ENCODE data around the gene SEMA6A.
"Not testable (repeated sequence)": the region's sequence is repeated elsewhere in the genome, so short reads cannot be mapped to it uniquely, and the experiment has no call there.

DNA sequence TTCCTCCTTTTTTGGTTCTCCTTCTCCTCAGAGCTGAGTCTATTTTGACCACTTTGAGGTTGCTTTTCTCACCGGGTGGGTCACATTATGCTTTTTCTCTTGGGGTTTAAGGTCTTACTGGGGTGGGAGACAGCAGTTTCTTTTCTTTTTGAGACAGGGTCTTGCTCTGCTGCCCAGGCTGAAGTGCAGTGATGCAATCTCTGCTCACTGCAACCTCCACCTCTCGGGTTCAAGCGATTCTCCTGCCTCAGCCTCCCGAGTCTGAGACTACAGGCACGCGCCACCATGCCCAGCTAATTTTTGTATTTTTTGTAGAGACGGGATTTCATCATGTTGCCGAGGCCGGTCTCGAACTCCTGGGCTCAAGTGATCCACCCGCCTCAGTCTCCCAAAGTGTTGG, 51.4 kb downstream of the SEMA6A start:
- not testable (repeated sequence) for TF ChIP-seq UBTF (IDR thresholded peaks at IDR 0.05; ENCODE audit: borderline replicate concordance in 1 of 2, low read depth in 2 of 2, low read length in 2 of 2); RBM34 (IDR thresholded peaks at IDR 0.05; ENCODE audit: borderline replicate concordance, insufficient read depth, low read length); USF2 (CRISPR knock-in tag; IDR thresholded peaks at IDR 0.05); ZNF384 (IDR thresholded peaks at IDR 0.05; ENCODE audit: low read depth, low read length); NCOA2 (IDR thresholded peaks at IDR 0.05; ENCODE audit: partially characterized antibody in 2 of 2); CTCF (IDR thresholded peaks at IDR 0.05 in 2 of 3, conservative IDR thresholded peaks at IDR 0.05 in 1 of 3; ENCODE audit: insufficient read depth in 2 of 3, low read depth in 1 of 3, low read length in 3 of 3); BACH1 (tag; IDR thresholded peaks at IDR 0.05); BHLHE40 (IDR thresholded peaks at IDR 0.05; ENCODE audit: low read length); RAD21 (CRISPR knock-in tag; conservative IDR thresholded peaks at IDR 0.05 in 1 of 2, IDR thresholded peaks at IDR 0.05 in 1 of 2); MYC (IDR thresholded peaks at IDR 0.05; ENCODE audit: low read depth, low read length); MYC (CRISPR knock-in tag; IDR thresholded peaks at IDR 0.05; ENCODE audit: borderline replicate concordance, low read depth); ZNF518B (CRISPR knock-in tag; IDR thresholded peaks at IDR 0.05)

Measured in K562 (cell line).